Measurements from ENCODE around the gene GPR68.

The GPR68 gene

DNA sequence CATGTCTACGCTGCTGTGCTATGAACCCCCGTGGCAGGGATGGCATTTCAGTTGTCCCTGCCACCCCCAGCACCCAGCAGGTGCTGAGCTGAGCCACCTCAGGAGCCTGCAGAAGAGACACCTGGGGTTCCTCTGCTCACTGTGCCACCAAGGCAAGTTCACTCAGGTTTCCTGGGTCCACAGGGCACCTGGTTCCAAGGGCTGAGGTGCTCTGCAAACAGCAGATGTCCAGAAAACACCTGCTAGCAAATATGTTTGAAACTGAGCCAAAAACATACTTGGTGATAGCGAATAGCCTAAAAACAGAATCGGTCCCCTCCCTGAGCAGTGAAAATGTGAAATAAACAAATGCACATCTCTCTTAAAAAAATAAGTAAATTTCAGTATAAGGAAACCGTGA lies 35.6 kb upstream of the GPR68 start:
- no peaks in the 10 kb centered on the region for H3K27me3 ChIP-seq (ENCODE audit: insufficient read depth, insufficient read length)
- TF ChIP-seq ZNF274 (IDR thresholded peaks at IDR 0.05; ENCODE audit: low read depth, low read length) (no peak), SUZ12 (IDR thresholded peaks at IDR 0.05; ENCODE audit: extremely low read depth, insufficient read depth, insufficient read length) (no peak), YY1 (IDR thresholded peaks at IDR 0.05; ENCODE audit: insufficient read depth, insufficient read length) (no peak)
- H3K4me1 ChIP-seq (ENCODE audit: insufficient read depth, insufficient read length), result no peaks in the 10 kb centered on the region
- H3K4me3 ChIP-seq (ENCODE audit: insufficient read length, low read depth), result no peak overlapping the region
- no peaks in the 10 kb centered on the region for H3K9me3 ChIP-seq (ENCODE audit: insufficient read depth, low read length)
- no peak overlapping the region for H3K9ac ChIP-seq (ENCODE audit: insufficient read length, low read depth)
- peaks cover 62% of the 10 kb centered on the region for H3K36me3 ChIP-seq (ENCODE audit: insufficient read depth, insufficient read length, low read length)
- DNase-seq (ENCODE audit: low read depth, low spot score), result no peak

GRCh38 chr14:91279354-91279753 lies 34.9 kb upstream of the GPR68 start:
- Histone ChIP-seq H3K36me3 (ENCODE audit: insufficient read depth, insufficient read length, low read length) (peaks cover 62% of the 10 kb centered on the region), H3K4me3 (ENCODE audit: insufficient read length, low read depth) (no peak overlapping the region), H3K27me3 (ENCODE audit: insufficient read depth, insufficient read length) (no peaks in the 10 kb centered on the region), H3K9me3 (ENCODE audit: insufficient read depth, low read length) (no peaks in the 10 kb centered on the region), H3K4me1 (ENCODE audit: insufficient read depth, insufficient read length) (no peaks in the 10 kb centered on the region), H3K9ac (ENCODE audit: insufficient read length, low read depth) (no peak overlapping the region)
- no peak for DNase-seq (ENCODE audit: low read depth, low spot score)
- TF ChIP-seq ZNF274 (IDR thresholded peaks at IDR 0.05; ENCODE audit: low read depth, low read length) (no peak), YY1 (IDR thresholded peaks at IDR 0.05; ENCODE audit: insufficient read depth, insufficient read length) (no peak), SUZ12 (IDR thresholded peaks at IDR 0.05; ENCODE audit: extremely low read depth, insufficient read depth, insufficient read length) (no peak)

- Histone ChIP-seq H3K27me3 (ENCODE audit: insufficient read depth, insufficient read length) (no peaks in the 10 kb centered on the region), H3K36me3 (ENCODE audit: insufficient read depth, insufficient read length, low read length) (peaks cover 64% of the 10 kb centered on the region), H3K9ac (ENCODE audit: insufficient read length, low read depth) (no peak overlapping the region), H3K4me1 (ENCODE audit: insufficient read depth, insufficient read length) (no peaks in the 10 kb centered on the region), H3K9me3 (ENCODE audit: insufficient read depth, low read length) (no peaks in the 10 kb centered on the region), H3K4me3 (ENCODE audit: insufficient read length, low read depth) (no peak overlapping the region)
- TF ChIP-seq SUZ12 (IDR thresholded peaks at IDR 0.05; ENCODE audit: extremely low read depth, insufficient read depth, insufficient read length) (no peak), ZNF274 (IDR thresholded peaks at IDR 0.05; ENCODE audit: low read depth, low read length) (no peak), YY1 (IDR thresholded peaks at IDR 0.05; ENCODE audit: insufficient read depth, insufficient read length) (no peak)
- DNase-seq (ENCODE audit: low read depth, low spot score), result no peak
Observed at GRCh38 chr14:91278383-91278715, 33.8 kb upstream of the GPR68 start.

GRCh38 chr14:91277546-91278382 lies 33.3 kb upstream of the GPR68 start:
- H3K9me3 ChIP-seq (ENCODE audit: insufficient read depth, low read length), result no peaks in the 10 kb centered on the region
- H3K4me1 ChIP-seq (ENCODE audit: insufficient read depth, insufficient read length), result no peaks in the 10 kb centered on the region
- DNase-seq (ENCODE audit: low read depth, low spot score), result no peak
- H3K27me3 ChIP-seq (ENCODE audit: insufficient read depth, insufficient read length), result no peaks in the 10 kb centered on the region
- H3K9ac ChIP-seq (ENCODE audit: insufficient read length, low read depth), result no peak overlapping the region
- no peak overlapping the region for H3K4me3 ChIP-seq (ENCODE audit: insufficient read length, low read depth)
- TF ChIP-seq ZNF274 (IDR thresholded peaks at IDR 0.05; ENCODE audit: low read depth, low read length) (no peak), SUZ12 (IDR thresholded peaks at IDR 0.05; ENCODE audit: extremely low read depth, insufficient read depth, insufficient read length) (no peak), YY1 (IDR thresholded peaks at IDR 0.05; ENCODE audit: insufficient read depth, insufficient read length) (no peak)
- H3K36me3 ChIP-seq (ENCODE audit: insufficient read depth, insufficient read length, low read length), result peaks cover 61% of the 10 kb centered on the region

GRCh38 chr14:91274796-91275195 lies 30.3 kb upstream of the GPR68 start:
- H3K36me3 ChIP-seq (ENCODE audit: insufficient read depth, insufficient read length, low read length), result peaks cover 51% of the 10 kb centered on the region

GRCh38 chr14:91273885-91274273 lies 29.4 kb upstream of the GPR68 start:
- DNase-seq (ENCODE audit: low read depth, low spot score), result no peak
- Histone ChIP-seq H3K9ac (ENCODE audit: insufficient read length, low read depth) (no peak overlapping the region), H3K36me3 (ENCODE audit: insufficient read depth, insufficient read length, low read length) (peaks cover 45% of the 10 kb centered on the region), H3K4me1 (ENCODE audit: insufficient read depth, insufficient read length) (no peaks in the 10 kb centered on the region), H3K9me3 (ENCODE audit: insufficient read depth, low read length) (no peaks in the 10 kb centered on the region), H3K27me3 (ENCODE audit: insufficient read depth, insufficient read length) (no peaks in the 10 kb centered on the region), H3K4me3 (ENCODE audit: insufficient read length, low read depth) (no peak overlapping the region)
- TF ChIP-seq YY1 (IDR thresholded peaks at IDR 0.05; ENCODE audit: insufficient read depth, insufficient read length), result no peak

More at GRCh38 chr14:91274796-91275195, 30.3 kb upstream of the GPR68 start:
- Histone ChIP-seq H3K4me1 (ENCODE audit: insufficient read depth, insufficient read length) (no peaks in the 10 kb centered on the region), H3K4me3 (ENCODE audit: insufficient read length, low read depth) (no peak overlapping the region), H3K9me3 (ENCODE audit: insufficient read depth, low read length) (no peaks in the 10 kb centered on the region), H3K27me3 (ENCODE audit: insufficient read depth, insufficient read length) (no peaks in the 10 kb centered on the region), H3K9ac (ENCODE audit: insufficient read length, low read depth) (no peak overlapping the region)
- no peak for DNase-seq (ENCODE audit: low read depth, low spot score)
- TF ChIP-seq SUZ12 (IDR thresholded peaks at IDR 0.05; ENCODE audit: extremely low read depth, insufficient read depth, insufficient read length), result no peak
- TF ChIP-seq ZNF274 (IDR thresholded peaks at IDR 0.05; ENCODE audit: low read depth, low read length), result no peak
- TF ChIP-seq YY1 (IDR thresholded peaks at IDR 0.05; ENCODE audit: insufficient read depth, insufficient read length), result no peak

GRCh38 chr14:91273273-91273884 lies 28.9 kb upstream of the GPR68 start:
- no peaks in the 10 kb centered on the region for H3K4me1 ChIP-seq (ENCODE audit: insufficient read depth, insufficient read length)
- TF ChIP-seq SUZ12 (IDR thresholded peaks at IDR 0.05; ENCODE audit: extremely low read depth, insufficient read depth, insufficient read length), result no peak
- TF ChIP-seq YY1 (IDR thresholded peaks at IDR 0.05; ENCODE audit: insufficient read depth, insufficient read length), result no peak
- TF ChIP-seq ZNF274 (IDR thresholded peaks at IDR 0.05; ENCODE audit: low read depth, low read length), result no peak
- no peaks in the 10 kb centered on the region for H3K27me3 ChIP-seq (ENCODE audit: insufficient read depth, insufficient read length)
- H3K4me3 ChIP-seq (ENCODE audit: insufficient read length, low read depth), result no peak overlapping the region
- no peak for DNase-seq (ENCODE audit: low read depth, low spot score)
- H3K9ac ChIP-seq (ENCODE audit: insufficient read length, low read depth), result no peak overlapping the region
- H3K9me3 ChIP-seq (ENCODE audit: insufficient read depth, low read length), result no peaks in the 10 kb centered on the region
- peaks cover 42% of the 10 kb centered on the region for H3K36me3 ChIP-seq (ENCODE audit: insufficient read depth, insufficient read length, low read length)
